K562 (cell line): Measurements from ENCODE around the gene SAMD13. TPM values are rescaled to one million over a fixed set of nuclear protein-coding genes. Genes with fewer than 3 reads are reported as not detected.

Experiments
- ARID1B ChIP-seq: fragments of 450-650 bp; IDR thresholded peaks from 2 replicates; pipeline ENCODE4 v1.6.1; 2016; ENCODE audit warnings: antibody characterized with exemption, mild to moderate bottlenecking, inconsistent platforms
- BRD9 ChIP-seq: fragments of 450-650 bp; IDR thresholded peaks from 2 replicates; pipeline ENCODE4 v1.6.1; 2018; ENCODE audit warnings: low read depth; ENCODE audit not compliant: partially characterized antibody
- CBFA2T2 ChIP-seq: fragments of 450-650 bp; conservative IDR thresholded peaks from 2 replicates; pipeline ENCODE4 v1.6.1; 2017; ENCODE audit warnings: mild to moderate bottlenecking
- GATA2 ChIP-seq: sonication (generic); formaldehyde crosslinking; IDR thresholded peaks from 2 replicates; pipeline ENCODE4 v1.4.0; 2020; ENCODE audit warnings: mild to moderate bottlenecking, missing genetic modification reagents
- GTF2A2 ChIP-seq: IDR thresholded peaks from 2 replicates; pipeline ENCODE4 v1.6.1; 2016; ENCODE audit warnings: mild to moderate bottlenecking, missing genetic modification characterization, missing compliant biosample characterization
- HMGN3 ChIP-seq: IDR thresholded peaks from 2 replicates; pipeline ENCODE4 v1.6.1; 2011; ENCODE audit warnings: borderline replicate concordance, low read depth, mild to moderate bottlenecking, mixed read lengths, low read length; ENCODE audit not compliant: insufficient read length; ENCODE audit errors: extremely low read depth
- KDM2B ChIP-seq: fragments of 250-450 bp; sonication (Bioruptor Pico); IDR thresholded peaks from 2 replicates; pipeline ENCODE4 v1.8.0; 2021; ENCODE audit warnings: mild to moderate bottlenecking, moderate library complexity
- MEIS2 ChIP-seq: fragments of 450-650 bp; IDR thresholded peaks from 2 replicates; pipeline ENCODE4 v1.6.1; 2014; ENCODE audit warnings: mild to moderate bottlenecking; ENCODE audit not compliant: partially characterized antibody
- NCOR1 ChIP-seq: fragments of 450-650 bp; IDR thresholded peaks from 2 replicates; pipeline ENCODE4 v1.6.1; 2016; ENCODE audit warnings: mild to moderate bottlenecking, moderate library complexity
- TCF3 ChIP-seq: sonication (generic); formaldehyde crosslinking; IDR thresholded peaks from 2 replicates; pipeline ENCODE4 v1.4.0; 2020; ENCODE audit warnings: mild to moderate bottlenecking, missing genetic modification reagents
- TEAD4 ChIP-seq, 2 experiments: sonication (generic) in 1 of 2; formaldehyde crosslinking in 1 of 2; IDR thresholded peaks; 2 replicates each; pipeline versions ENCODE4 v1.6.1 to v1.8.0; 2012 to 2022; ENCODE audit warnings: borderline replicate concordance in 1 of 2, inconsistent platforms in 1 of 2, low read length in 1 of 2, mild to moderate bottlenecking in 1 of 2, missing genetic modification reagents in 1 of 2
- ZNF431 ChIP-seq: sonication (generic); formaldehyde crosslinking; IDR thresholded peaks from 2 replicates; pipeline ENCODE4 v1.8.0; 2022; ENCODE audit warnings: mild to moderate bottlenecking, missing genetic modification reagents
- ZNF507 ChIP-seq: conservative IDR thresholded peaks from 2 replicates; pipeline ENCODE4 v1.6.1; 2017; ENCODE audit warnings: missing genetic modification characterization, missing compliant biosample characterization
- polyA plus RNA-seq, 8 experiments: library from polyadenylated mRNA; depleted of rRNA in 4 of 8; stranded (reverse) in 5 of 8; unstranded in 3 of 8; fragments of >200 nt; fragmentation: Nextera tagmentation in 2 of 8; fragmentation: Illumina TruSeq in 1 of 8; extraction: Ambion mirVana in 2 of 8; extraction: Trizol in 1 of 8; gene quantifications; 2 replicates each; pipeline versions ENCODE4 v1.2.1 to v1.2.3, GENCODE V29; 2011 to 2014; ENCODE audit warnings: inconsistent platforms in 1 of 8, missing spikeins in 1 of 8
- total RNA-seq, 7 experiments: library from RNA; depleted of rRNA in 6 of 7; stranded (reverse); fragments of >200 nt in 6 of 7; fragmentation: Illumina TruSeq in 2 of 7; extraction: Trizol in 2 of 7; gene quantifications; 2 replicates each; pipeline versions ENCODE4 v1.2.1 to v1.2.3, GENCODE V29; 2011 to 2021; ENCODE audit warnings: low replicate concordance in 1 of 7
- TF ChIP-seq, protein P1 (sequence below): fragments of 250-450 bp; sonication (Bioruptor Pico); IDR thresholded peaks from 2 replicates; pipeline ENCODE4 v1.4.0; 2020; ENCODE audit warnings: mild to moderate bottlenecking
- TF ChIP-seq, protein P2 (sequence below): fragments of 450-650 bp; IDR thresholded peaks from 2 replicates; pipeline ENCODE4 v1.6.1; 2016; ENCODE audit warnings: low read depth, mild to moderate bottlenecking, moderate library complexity
- TF ChIP-seq, protein P3 (sequence below): sonication (generic); IDR thresholded peaks from 2 replicates; pipeline ENCODE4 v1.6.1; 2016
- TF ChIP-seq, protein P4 (sequence below), 2 experiments: fragments of 450-650 bp; formaldehyde crosslinking in 1 of 2; IDR thresholded peaks; 2 replicates each; pipeline versions ENCODE4 v1.4.0 to v1.6.1; 2014 to 2020; ENCODE audit warnings: mild to moderate bottlenecking in 2 of 2, borderline replicate concordance in 1 of 2, low read depth in 1 of 2

Gene SAMD13
- total and polyA plus RNA-seq, 9 of the 15 experiments (the other 6 are each of a cell fraction or from before 2014, with no cell fraction given), result 0.78 to 2.7 (median 1.00) TPM

DNA sequence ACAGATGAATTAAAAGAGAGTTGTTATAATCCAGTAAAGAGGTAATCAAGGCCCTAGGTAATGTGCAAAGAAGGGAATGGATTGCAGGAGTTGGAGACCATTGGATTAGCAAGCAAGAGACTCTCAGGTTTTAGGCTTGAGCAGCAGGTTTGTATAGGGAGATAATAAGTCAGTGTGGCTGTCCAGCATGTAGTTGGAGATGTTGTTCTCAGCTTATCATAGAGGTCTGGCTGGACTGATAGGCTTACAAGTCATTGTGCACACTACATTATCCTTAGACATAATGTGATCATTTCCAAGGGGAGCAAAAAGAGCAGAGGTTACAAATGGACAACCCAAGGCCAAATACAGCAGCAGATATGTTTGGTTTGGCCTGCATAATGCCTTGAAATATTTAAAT is 45.9 kb upstream of the SAMD13 start (continued):
- TF ChIP-seq ZNF507 (tag), result no peak
- peak; percentile 73 for TF ChIP-seq ARID1B
- TF ChIP-seq, protein P1, sequence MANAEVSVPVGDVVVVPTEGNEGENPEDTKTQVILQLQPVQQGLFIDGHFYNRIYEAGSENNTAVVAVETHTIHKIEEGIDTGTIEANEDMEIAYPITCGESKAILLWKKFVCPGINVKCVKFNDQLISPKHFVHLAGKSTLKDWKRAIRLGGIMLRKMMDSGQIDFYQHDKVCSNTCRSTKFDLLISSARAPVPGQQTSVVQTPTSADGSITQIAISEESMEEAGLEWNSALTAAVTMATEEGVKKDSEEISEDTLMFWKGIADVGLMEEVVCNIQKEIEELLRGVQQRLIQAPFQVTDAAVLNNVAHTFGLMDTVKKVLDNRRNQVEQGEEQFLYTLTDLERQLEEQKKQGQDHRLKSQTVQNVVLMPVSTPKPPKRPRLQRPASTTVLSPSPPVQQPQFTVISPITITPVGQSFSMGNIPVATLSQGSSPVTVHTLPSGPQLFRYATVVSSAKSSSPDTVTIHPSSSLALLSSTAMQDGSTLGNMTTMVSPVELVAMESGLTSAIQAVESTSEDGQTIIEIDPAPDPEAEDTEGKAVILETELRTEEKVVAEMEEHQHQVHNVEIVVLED, result no peak
- TF ChIP-seq NCOR1, result peak; percentile 56
- no peak for TF ChIP-seq HMGN3
- TF ChIP-seq, protein P2, sequence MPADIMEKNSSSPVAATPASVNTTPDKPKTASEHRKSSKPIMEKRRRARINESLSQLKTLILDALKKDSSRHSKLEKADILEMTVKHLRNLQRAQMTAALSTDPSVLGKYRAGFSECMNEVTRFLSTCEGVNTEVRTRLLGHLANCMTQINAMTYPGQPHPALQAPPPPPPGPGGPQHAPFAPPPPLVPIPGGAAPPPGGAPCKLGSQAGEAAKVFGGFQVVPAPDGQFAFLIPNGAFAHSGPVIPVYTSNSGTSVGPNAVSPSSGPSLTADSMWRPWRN, result no peak
- TF ChIP-seq, protein P3, sequence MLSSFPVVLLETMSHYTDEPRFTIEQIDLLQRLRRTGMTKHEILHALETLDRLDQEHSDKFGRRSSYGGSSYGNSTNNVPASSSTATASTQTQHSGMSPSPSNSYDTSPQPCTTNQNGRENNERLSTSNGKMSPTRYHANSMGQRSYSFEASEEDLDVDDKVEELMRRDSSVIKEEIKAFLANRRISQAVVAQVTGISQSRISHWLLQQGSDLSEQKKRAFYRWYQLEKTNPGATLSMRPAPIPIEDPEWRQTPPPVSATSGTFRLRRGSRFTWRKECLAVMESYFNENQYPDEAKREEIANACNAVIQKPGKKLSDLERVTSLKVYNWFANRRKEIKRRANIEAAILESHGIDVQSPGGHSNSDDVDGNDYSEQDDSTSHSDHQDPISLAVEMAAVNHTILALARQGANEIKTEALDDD, result 0 out of 2 replicates have a peak, but pooled peaks have one; percentile 18
- peak; percentile 22 for TF ChIP-seq MEIS2
- TF ChIP-seq KDM2B (CRISPR knock-in tag), result no peak
- TF ChIP-seq TCF3, result peak; percentile 88
- TF ChIP-seq, protein P4, sequence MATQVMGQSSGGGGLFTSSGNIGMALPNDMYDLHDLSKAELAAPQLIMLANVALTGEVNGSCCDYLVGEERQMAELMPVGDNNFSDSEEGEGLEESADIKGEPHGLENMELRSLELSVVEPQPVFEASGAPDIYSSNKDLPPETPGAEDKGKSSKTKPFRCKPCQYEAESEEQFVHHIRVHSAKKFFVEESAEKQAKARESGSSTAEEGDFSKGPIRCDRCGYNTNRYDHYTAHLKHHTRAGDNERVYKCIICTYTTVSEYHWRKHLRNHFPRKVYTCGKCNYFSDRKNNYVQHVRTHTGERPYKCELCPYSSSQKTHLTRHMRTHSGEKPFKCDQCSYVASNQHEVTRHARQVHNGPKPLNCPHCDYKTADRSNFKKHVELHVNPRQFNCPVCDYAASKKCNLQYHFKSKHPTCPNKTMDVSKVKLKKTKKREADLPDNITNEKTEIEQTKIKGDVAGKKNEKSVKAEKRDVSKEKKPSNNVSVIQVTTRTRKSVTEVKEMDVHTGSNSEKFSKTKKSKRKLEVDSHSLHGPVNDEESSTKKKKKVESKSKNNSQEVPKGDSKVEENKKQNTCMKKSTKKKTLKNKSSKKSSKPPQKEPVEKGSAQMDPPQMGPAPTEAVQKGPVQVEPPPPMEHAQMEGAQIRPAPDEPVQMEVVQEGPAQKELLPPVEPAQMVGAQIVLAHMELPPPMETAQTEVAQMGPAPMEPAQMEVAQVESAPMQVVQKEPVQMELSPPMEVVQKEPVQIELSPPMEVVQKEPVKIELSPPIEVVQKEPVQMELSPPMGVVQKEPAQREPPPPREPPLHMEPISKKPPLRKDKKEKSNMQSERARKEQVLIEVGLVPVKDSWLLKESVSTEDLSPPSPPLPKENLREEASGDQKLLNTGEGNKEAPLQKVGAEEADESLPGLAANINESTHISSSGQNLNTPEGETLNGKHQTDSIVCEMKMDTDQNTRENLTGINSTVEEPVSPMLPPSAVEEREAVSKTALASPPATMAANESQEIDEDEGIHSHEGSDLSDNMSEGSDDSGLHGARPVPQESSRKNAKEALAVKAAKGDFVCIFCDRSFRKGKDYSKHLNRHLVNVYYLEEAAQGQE (IDR thresholded peaks at IDR 0.05; ENCODE audit: borderline replicate concordance), result peak; percentile 37; the same call in 1 of the 2 replicates
- TF ChIP-seq, protein P4 (CRISPR knock-in tag; IDR thresholded peaks at IDR 0.05; ENCODE audit: low read depth), result 0 out of 2 replicates have a peak, but pooled peaks have one; percentile 22
- TF ChIP-seq GTF2A2 (tag), result no peak
- no peak for TF ChIP-seq ZNF431 (CRISPR knock-in tag)
- peak; percentile 28; the same call in 1 of the 2 replicates for TF ChIP-seq GATA2 (CRISPR knock-in tag)
- TF ChIP-seq CBFA2T2, result peak; percentile 64
- no peak for TF ChIP-seq BRD9
- TF ChIP-seq TEAD4 (IDR thresholded peaks at IDR 0.05; ENCODE audit: low read length), result peak; percentile 66
- TF ChIP-seq TEAD4 (CRISPR knock-in tag; IDR thresholded peaks at IDR 0.05; ENCODE audit: borderline replicate concordance), result no peak
